NB4 (cell line): ENCODE data around the gene NLRP7.
A peak's percentile ranks its signal among the peaks of the same experiment; 100 is the strongest.
"Not testable (repeated sequence)": the region's sequence is repeated elsewhere in the genome, so short reads cannot be mapped to it uniquely, and the experiment has no call there.

Experiments
- DNase-seq: peaks from one replicate; pipeline ENCODE4 v3.0.0; 2010; ENCODE audit warnings: low read depth
- H3K4me3 ChIP-seq: one replicate; pipeline ENCODE4 v1.5.1; 2011; ENCODE audit warnings: mild to moderate bottlenecking, low read depth, low read length, moderate library complexity
- MYC ChIP-seq: IDR thresholded peaks from 2 replicates; pipeline ENCODE4 v1.6.1; 2011; ENCODE audit warnings: low read depth, low read length
- POLR2A ChIP-seq: IDR thresholded peaks from 2 replicates; pipeline ENCODE4 v1.6.1; 2011; ENCODE audit warnings: mild to moderate bottlenecking; ENCODE audit not compliant: insufficient read length; ENCODE audit errors: extremely low read depth
- TF ChIP-seq, protein P1 (sequence below): IDR thresholded peaks from 2 replicates; pipeline ENCODE4 v1.6.1; 2011; ENCODE audit warnings: low read depth, low read length
- TF ChIP-seq, protein P2 (sequence below): IDR thresholded peaks from one replicate; pipeline ENCODE4 v1.5.1; 2012; ENCODE audit warnings: low read depth, low read length

Gene NLRP7

DNA sequence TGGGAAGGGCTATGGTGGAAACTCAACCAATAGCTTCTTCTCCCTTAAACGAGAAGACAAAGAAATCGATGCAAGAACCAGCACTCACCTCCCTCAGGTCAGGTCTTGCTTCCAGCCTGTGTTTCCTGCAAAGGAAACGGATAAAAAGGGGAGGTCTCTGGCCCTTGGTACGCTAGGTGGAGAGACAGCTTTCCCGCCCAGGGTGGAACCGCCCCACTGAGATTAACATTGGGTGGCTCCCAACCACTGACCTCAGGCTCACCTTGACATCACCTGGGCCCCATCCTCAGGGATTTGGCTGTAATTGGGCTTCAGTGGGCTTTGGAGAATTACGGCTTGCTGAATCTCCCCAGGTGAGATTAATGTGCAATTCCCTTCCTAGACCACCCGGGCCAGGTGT lies at the start of gene NLRP7:
Gene NLRP7, minus strand, starts transcription at position 150 of the 400 bp plus-strand sequence.
- DNase-seq, result no peak
- no peak within 1 kb of the TSS for H3K4me3 ChIP-seq

DNA sequence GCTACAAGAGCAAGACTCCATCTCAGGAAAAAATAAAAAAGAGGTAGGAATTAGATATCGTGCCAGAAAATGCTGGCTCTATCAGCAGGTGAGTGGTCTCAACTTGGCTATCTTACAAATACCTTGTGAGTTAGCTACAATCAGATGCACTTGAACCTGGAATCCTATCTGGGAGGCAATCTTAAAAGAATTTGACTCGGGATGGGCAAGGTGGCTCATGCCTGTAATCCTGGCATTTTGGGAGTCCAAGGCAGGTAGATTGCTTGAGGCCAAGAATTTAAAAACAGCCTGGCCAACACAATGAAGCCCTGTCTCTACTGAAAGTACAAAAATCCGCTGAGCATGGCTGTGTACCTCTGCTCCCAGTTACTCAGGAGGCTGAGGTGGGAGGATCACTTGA lies 48.2 kb upstream of the NLRP7 start:
- no peak overlapping the region for H3K4me3 ChIP-seq
- DNase-seq, result no peak
- TF ChIP-seq, protein P1, sequence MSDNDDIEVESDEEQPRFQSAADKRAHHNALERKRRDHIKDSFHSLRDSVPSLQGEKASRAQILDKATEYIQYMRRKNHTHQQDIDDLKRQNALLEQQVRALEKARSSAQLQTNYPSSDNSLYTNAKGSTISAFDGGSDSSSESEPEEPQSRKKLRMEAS, result no peak
- TF ChIP-seq MYC, result no peak
- no peak for TF ChIP-seq POLR2A
- TF ChIP-seq, protein P2, sequence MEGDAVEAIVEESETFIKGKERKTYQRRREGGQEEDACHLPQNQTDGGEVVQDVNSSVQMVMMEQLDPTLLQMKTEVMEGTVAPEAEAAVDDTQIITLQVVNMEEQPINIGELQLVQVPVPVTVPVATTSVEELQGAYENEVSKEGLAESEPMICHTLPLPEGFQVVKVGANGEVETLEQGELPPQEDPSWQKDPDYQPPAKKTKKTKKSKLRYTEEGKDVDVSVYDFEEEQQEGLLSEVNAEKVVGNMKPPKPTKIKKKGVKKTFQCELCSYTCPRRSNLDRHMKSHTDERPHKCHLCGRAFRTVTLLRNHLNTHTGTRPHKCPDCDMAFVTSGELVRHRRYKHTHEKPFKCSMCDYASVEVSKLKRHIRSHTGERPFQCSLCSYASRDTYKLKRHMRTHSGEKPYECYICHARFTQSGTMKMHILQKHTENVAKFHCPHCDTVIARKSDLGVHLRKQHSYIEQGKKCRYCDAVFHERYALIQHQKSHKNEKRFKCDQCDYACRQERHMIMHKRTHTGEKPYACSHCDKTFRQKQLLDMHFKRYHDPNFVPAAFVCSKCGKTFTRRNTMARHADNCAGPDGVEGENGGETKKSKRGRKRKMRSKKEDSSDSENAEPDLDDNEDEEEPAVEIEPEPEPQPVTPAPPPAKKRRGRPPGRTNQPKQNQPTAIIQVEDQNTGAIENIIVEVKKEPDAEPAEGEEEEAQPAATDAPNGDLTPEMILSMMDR, result no peak

More for the DNA sequence above, at the start of gene NLRP7:
- no peak for TF ChIP-seq MYC
- no peak for TF ChIP-seq POLR2A
- TF ChIP-seq, protein P1, result no peak
- TF ChIP-seq, protein P2, result no peak

DNA sequence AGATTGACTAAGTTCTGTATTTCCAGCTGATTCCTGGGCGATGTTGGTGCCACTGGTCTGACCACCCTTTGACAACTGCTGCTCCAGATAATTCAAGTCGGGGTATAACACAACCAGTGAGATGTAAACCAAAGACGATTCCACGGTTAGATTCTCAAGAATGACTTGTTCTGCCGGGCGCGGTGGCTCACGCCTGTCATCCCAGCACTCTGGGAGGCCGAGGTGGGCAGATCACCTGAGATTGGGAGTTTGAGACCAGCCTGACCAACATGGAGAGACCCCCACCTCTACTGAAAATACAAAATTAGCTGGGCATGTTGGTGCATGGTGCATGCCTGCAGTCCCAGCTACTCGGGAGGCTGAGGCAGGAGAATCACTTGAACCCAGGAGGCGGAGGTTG lies 42.2 kb upstream of the NLRP7 start:
- DNase-seq, H3K4me3 ChIP-seq: not testable (repeated sequence)

DNA sequence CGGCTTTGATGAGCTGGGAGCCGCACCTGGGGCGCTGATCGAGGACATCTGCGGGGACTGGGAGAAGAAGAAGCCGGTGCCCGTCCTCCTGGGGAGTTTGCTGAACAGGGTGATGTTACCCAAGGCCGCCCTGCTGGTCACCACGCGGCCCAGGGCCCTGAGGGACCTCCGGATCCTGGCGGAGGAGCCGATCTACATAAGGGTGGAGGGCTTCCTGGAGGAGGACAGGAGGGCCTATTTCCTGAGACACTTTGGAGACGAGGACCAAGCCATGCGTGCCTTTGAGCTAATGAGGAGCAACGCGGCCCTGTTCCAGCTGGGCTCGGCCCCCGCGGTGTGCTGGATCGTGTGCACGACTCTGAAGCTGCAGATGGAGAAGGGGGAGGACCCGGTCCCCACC lies 35.2 kb upstream of the NLRP7 start:
- H3K4me3 ChIP-seq, DNase-seq: not testable (repeated sequence)

DNA sequence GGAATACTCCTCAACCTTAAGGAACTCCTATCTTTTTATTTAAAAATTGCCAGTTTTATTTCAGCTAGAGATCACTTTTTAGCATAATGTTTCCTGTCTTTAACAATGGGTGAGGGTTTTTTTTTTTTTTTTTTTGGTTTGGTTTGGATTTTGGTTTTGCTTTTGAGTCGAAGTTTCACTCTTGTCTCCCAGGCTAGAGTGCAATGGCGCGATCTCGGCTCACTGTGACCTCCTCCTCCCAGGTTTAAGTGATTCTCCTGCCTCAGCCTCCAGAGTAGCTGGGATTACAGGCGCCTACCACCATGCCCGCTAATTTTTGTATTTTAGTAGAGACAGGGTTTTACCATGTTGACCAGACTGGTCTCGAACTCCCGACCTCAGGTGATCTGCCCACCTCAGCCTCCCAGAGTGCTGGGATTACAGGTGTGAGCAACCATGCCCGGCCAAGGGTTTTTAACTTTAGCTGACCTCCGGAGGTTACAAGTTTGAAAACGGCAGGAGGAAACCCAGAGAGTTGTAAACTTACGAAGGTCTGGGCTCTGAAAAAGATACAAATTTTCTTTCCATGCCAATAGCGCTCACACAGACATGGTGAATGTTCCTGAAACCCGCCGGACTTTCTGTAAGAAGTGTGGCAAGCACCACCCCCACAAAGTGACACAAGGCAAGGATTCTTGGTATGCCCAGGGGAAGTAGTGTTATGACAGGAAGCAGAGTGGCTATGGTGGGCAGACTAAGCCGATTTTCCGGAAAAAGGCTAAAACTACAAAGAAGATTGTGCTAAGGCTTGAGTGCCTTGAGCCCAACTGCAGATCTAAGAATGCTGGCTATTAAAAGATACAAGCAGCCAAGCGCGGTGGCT lies 26.1 kb upstream of the NLRP7 start:
- peak; percentile 25 for DNase-seq
- not testable (repeated sequence) for H3K4me3 ChIP-seq

DNA sequence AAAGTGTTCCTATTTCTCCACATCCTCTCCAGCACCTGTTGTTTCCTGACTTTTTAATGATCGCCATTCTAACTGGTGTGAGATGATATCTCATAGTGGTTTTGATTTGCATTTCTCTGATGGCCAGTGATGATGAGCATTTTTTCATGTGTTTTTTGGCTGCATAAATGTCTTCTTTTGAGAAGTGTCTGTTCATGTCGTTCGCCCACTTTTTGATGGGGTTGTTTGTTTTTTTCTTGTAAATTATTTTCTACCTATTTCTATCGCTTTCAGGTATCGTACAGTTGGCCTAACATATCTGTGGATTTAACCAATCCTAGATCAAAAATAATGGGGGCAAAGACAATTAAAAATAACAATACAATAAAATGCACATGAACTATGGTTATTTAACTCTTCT lies 24.1 kb upstream of the NLRP7 start:
- DNase-seq, H3K4me3 ChIP-seq: not testable (repeated sequence)

DNA sequence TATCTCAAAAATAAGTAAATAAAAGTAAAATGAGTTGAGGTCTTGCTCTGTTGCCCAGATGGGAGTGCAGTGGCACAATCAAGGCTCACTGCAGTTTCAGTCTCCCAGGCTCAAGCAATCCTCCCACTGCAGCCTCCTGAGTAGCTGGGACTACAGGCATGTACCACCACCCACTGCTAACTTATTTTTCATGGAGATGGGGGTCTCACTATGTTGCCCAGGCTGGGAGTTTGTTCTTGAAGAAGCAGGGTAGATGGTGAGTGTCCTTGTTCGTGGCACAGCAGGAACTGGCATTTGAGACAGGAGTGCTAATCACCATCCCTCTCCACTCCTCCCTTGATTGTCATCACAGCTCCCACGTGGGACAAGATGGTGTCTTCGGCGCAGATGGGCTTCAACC lies 22.3 kb upstream of the NLRP7 start:
- TF ChIP-seq MYC, result no peak
- TF ChIP-seq, protein P1, result no peak
- TF ChIP-seq, protein P2, result no peak
- no peak for TF ChIP-seq POLR2A
- no peak overlapping the region for H3K4me3 ChIP-seq
- no peak for DNase-seq

DNA sequence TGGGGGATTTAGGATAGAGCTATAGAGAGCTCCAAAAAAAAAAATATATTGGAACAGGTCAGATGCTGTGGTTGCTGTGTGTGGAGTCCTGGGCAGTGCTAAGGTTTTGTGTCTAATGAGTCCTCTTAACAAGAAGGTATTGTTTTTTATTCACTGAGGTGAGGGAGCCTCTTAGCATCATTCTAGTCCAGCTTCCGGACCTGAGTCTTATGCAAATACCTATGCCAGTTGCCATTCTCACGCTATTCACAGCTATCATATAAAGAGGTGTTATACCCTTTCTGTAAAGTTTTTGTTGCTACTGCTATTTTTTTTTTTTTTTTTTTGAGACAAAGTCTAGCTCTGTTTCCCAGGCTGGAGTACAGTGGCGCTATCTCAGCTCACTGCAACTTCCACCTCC lies 20.3 kb upstream of the NLRP7 start:
- TF ChIP-seq, protein P1, result no peak
- TF ChIP-seq, protein P2, result no peak
- TF ChIP-seq MYC, result no peak
- no peak for TF ChIP-seq POLR2A
- DNase-seq, result no peak
- no peak overlapping the region for H3K4me3 ChIP-seq

DNA sequence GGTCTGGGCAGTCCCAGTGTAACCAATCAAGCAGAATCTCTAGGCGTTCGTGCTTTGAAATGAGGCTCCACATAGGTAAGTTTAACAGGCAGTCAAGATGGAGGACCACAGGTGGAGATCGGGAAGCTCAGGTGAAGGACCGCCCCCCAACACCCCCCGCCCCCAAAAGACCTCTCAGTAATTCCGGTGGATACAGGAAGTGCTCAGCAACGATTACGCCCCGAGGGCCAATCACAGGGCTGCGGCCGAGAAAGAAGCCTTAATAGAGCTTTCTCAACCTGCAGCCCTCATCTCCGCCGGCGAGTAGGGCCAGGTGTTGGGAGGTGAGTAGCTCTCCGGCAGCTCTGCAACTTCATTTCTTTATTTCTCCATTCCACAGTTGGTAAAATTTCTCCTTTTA lies 17.7 kb upstream of the NLRP7 start:
- DNase-seq, H3K4me3 ChIP-seq: not testable (repeated sequence)
